GM04504 (cell line): ENCODE results near the gene SRPK2.
"Not testable (repeated sequence)": the region's sequence is repeated elsewhere in the genome, so short reads cannot be mapped to it uniquely, and the experiment has no call there.

Source experiments
- DNase-seq: peaks from one replicate; pipeline ENCODE4 v3.0.0-alpha.2; 2012; ENCODE audit warnings: low read depth

SRPK2 gene

GRCh38 chr7:105388356-105389087 is at the start of gene SRPK2:
Gene SRPK2 (minus strand): TSS chr7:105388921.
- DNase-seq: peak; percentile 23

GRCh38 chr7:105438254-105438653 is 49.5 kb upstream of the SRPK2 start:
- no peak for DNase-seq

GRCh38 chr7:105437356-105437755 is 48.6 kb upstream of the SRPK2 start:
- DNase-seq: not testable (repeated sequence)

GRCh38 chr7:105429746-105430612 is 41.3 kb upstream of the SRPK2 start:
- peak; percentile 38 for DNase-seq

DNA sequence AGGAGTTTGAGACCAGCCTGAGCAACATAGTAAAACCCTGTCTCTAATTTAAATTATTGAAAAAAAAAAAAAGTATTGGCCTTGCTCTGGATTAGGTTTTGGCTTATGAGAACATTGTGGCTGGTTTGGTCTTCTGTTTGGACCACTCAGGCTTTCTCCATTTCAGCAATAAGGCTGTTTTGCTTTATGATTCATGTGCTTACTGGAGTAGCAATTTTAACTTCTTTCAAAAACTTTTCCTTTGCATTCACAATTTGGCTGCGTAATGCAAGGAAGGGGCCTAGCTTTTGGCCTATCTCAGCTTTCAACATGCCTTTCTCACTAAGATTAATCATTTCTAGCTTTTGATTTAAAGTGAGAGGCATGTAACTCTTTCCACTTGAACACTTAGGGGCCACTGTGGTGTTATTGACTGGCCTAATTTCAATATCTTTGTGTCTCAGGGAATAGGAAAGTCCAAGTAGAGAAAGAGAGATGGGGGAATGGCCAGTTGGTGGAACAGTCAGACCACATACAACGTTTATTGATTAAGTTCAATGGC is 38.0 kb upstream of the SRPK2 start:
- no peak for DNase-seq

GRCh38 chr7:105423987-105424386 is 35.3 kb upstream of the SRPK2 start:
- no peak for DNase-seq

DNA sequence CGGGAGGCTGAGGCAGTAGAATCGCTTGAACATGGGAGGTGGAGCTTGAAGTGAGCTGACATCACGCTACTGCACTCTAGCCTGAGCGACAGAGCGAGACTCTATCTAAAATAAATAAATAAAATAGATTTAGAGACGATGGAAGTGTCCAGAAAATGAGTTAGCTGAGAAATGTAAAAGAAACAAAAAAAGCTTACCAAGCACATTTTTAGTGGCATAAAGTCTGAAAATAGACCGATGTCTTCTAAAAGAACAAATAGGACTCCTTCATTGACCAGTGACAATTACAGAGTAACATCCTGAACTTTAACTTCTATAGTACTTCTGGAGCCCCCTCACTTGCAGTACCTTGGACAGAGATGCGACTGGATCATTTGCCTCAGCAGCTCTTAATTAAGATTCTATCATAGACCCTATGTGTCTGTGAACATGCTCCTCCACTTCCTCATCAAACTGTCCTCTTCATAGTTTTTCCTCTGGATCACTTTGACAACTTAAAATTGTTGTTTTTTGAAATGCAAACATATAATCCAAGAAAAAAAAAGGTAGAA is 25.2 kb upstream of the SRPK2 start:
- DNase-seq: no peak

DNA sequence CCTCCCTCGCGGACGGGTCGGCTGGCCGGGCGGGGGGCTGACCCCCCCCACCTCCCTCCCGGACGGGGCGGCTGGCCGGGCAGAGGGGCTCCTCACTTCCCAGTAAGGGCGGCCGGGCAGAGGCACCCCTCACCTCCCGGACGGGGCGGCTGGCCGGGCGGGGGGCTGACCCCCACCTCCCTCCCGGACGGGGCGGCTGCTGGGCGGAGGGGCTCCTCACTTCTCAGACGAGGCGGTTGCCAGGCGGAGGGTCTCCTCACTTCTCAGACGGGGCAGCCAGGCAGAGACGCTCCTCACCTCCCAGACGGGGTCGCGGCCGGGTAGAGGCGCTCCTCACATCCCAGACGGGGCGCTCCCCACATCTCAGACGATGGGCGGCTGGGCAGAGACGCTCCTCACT is 22.1 kb upstream of the SRPK2 start:
- DNase-seq: not testable (repeated sequence)

- DNase-seq: not testable (repeated sequence)
Observed at GRCh38 chr7:105409775-105410174, 21.1 kb upstream of the SRPK2 start.

DNA sequence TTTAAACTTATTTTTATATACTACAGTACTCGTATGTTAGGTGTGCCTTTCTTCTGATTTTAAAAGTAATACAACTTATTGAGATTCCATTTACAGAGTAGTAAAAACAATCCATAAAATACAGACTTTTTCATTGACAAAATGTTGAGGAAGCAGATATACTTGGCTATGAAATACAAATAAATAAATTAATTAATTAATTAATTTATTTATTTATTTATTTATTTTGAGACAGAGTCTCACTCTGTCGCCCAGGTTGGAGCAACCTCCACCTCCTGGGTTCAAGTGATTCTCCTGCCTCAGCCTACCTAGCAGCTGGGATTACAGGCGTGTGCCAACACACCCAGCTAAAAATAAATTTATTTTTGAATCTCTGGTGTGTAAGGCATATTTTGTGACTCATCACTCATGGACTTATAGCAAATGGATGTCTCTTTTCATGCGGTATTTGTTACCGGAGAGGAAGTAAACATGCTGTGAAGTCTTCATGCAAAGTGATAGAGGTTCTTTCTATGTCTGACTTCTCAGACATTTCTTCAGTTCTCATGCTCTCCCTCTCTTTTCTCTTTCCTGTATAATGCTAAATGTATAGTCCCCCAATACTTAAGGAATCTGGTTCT is 20.2 kb upstream of the SRPK2 start:
- no peak for DNase-seq

GRCh38 chr7:105403128-105403527 is 14.4 kb upstream of the SRPK2 start:
- no peak for DNase-seq

DNA sequence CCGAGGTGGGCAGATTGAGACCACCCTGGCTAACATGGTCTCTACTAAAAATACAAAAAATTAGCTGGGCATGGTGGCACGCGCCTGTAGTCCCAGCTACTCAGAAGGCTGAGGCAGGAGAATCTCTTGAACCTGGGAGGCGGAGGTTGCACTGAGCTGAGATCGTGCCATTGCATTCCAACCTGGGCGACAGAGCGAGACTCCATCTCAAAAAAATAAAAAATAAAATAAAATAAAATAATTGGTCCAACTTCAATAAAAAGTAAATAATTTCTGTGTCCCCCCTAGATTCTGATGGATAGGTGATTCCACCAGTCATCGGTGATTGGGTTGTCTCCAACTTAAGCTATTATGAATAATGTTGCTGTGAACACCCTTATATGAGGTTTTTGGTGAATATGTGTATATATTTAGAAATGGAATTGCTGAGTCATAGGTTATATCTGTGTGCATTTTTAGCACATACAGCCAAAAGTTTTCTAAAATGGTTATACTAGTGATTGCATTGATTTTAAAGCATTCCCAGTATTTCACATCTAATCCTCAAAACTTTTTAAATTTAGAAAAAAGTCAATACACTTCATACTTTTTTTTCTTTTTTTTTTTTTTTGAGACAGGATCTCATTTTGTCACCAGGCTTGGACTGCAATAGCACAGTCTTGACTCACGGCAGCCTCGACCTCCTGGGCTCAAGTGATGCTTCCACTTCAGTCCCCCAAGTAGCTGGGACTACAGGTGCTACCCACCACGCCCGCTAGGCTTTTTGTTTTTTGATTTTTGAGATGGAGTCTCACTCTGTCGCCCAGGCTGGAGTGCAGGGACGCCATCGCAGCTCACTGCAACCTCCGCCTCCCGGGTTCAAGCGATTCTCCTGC is 13.7 kb upstream of the SRPK2 start:
- DNase-seq: no peak

- DNase-seq: no peak
Observed at GRCh38 chr7:105399043-105399725, 10.5 kb upstream of the SRPK2 start.

DNA sequence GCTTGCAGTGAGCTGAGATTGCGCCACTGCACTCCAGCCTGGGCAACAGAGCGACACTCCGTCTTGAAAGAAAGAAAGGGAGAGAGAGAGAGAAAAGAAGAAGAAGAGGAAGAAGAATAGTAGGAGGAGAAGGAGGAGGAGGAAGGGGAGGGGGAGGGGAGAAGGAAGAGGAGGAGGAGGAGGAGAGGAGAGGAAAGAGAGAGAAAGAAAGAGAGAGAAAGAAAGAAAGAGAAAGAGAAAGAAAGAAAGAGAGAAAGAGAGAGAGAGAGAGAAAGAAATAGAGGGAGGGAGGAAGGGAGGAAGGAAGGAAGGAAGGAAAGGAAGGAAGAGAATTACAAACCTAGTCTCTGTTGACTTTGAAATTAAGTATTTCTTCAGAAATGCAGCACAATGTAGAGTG is 7.8 kb upstream of the SRPK2 start:
- no peak for DNase-seq

GRCh38 chr7:105391429-105391828 is 2.7 kb upstream of the SRPK2 start:
- no peak for DNase-seq

DNA sequence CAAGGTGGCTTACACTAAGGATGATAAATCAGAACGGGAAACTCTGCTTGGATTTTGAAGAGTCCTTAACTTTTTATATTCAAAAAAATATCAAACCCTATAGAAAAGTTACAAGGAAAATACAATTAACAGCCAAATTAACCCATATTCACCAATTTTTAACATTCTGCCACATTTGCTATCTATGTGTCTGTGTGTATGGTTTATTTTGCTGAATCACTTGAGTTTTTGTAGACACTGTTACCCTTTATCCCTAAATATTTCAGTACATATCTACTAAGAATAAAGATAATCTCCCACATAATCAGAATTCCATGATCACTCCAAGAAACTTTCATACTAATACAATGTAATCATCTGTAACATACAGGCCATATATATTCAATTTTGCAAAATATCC is 1.2 kb upstream of the SRPK2 start:
- DNase-seq: no peak

DNA sequence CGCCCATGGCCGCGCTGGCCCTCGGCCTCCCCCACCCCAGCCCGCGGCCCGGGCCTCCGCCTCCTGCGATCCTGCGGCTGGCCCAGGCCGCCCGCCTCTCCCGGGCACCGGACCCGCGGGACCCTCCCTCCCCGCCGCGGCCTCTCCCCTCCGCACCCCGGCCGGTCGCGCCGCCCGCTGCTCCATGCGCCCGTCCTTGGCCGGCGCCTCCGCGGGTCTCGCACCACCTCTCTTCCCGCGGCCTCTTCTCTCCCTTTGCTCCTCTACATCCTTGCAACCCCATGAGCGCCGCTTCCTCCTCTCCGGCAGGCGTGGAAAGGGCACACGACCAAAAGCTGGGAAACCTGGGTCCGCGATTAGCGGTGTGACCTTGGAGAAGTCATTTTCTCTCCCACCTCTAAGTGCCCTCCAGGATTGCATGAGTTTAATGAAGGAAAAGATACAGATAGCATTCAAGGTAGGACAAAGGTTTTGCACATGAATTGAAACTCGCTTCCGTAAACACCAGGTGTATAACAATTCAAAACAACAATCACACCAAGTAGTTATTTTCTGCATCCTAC is 448 bp upstream of the SRPK2 start:
- DNase-seq: peak; percentile 31

- peak; percentile 22 for DNase-seq
Observed at GRCh38 chr7:105387508-105388355, 989 bp downstream of the SRPK2 start.

DNA sequence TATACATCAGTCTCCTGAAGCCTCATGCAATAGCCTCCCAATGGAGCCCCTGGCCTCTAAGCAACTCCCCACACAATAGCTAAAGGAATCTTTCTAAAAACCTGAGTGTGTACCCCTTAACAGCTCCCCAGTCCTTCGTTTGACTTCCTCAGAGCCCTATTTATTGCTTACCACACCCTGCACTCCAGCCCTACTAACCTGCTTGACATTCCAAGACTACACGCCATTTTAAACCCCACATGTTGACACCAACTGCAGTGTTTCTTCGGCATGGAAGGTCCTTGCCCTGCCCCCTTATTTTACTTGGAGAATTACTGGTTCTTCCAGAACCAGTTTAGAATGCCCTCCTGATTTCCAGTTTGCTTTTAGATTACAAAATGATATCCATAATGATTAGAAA is 10.8 kb downstream of the SRPK2 start:
- DNase-seq: no peak
